GM12878 (cell line): ENCODE results near the gene CAMTA1.

Source experiments
- BRCA1 ChIP-seq: IDR thresholded peaks from 2 replicates; pipeline ENCODE4 v1.6.1; 2011; ENCODE audit warnings: low read depth, low read length, improper control_type of control experiment
- CHD2 ChIP-seq: IDR thresholded peaks from 2 replicates; pipeline ENCODE4 v1.6.1; 2011; ENCODE audit warnings: low read depth, low read length, improper control_type of control experiment, borderline replicate concordance
- CTCF ChIP-seq, 3 experiments: IDR thresholded peaks in 2 of 3; conservative IDR thresholded peaks in 1 of 3; 2 replicates each; pipeline ENCODE4 v1.5.1; 2011; ENCODE audit warnings: low read depth in 3 of 3, low read length in 3 of 3, mild to moderate bottlenecking in 3 of 3, control low read depth in 2 of 3, moderate library complexity in 2 of 3, inconsistent platforms in 1 of 3, mixed read lengths in 1 of 3; ENCODE audit not compliant: control insufficient read depth in 2 of 3, insufficient read depth in 1 of 3; ENCODE audit errors: extremely low read depth in 1 of 3
- FOXM1 ChIP-seq: IDR thresholded peaks from 2 replicates; pipeline ENCODE4 v1.6.1; 2012; ENCODE audit warnings: low read depth, mild to moderate bottlenecking, inconsistent platforms, low read length, moderate library complexity
- POLR2AphosphoS5 ChIP-seq: IDR thresholded peaks from 2 replicates; pipeline ENCODE4 v1.6.1; 2011; ENCODE audit warnings: mild to moderate bottlenecking, low read length, inconsistent platforms
- SPI1 ChIP-seq: IDR thresholded peaks from 2 replicates; pipeline ENCODE4 v1.6.1; 2011; ENCODE audit warnings: low read depth, mild to moderate bottlenecking, low read length, moderate library complexity, borderline replicate concordance; ENCODE audit not compliant: insufficient read depth
- SREBF1 ChIP-seq: IDR thresholded peaks from 2 replicates; pipeline ENCODE4 v1.6.1; 2012; ENCODE audit warnings: mild to moderate bottlenecking, low read length
- SUZ12 ChIP-seq: fragments of 200-600 bp; sonication (generic); IDR thresholded peaks from one replicate; pipeline ENCODE4 v1.6.1; 2018; ENCODE audit warnings: antibody characterized with exemption, mild to moderate bottlenecking; ENCODE audit not compliant: unreplicated experiment
- TAF1 ChIP-seq: IDR thresholded peaks from 2 replicates; pipeline ENCODE4 v1.6.1; 2011; ENCODE audit warnings: mild to moderate bottlenecking, low read depth, low read length, borderline replicate concordance
- TCF12 ChIP-seq: IDR thresholded peaks from 2 replicates; pipeline ENCODE4 v1.6.1; 2011; ENCODE audit warnings: low read depth, mild to moderate bottlenecking, low read length
- USF2 ChIP-seq: IDR thresholded peaks from 2 replicates; pipeline ENCODE4 v1.6.1; 2011; ENCODE audit warnings: low read depth, low read length, improper control_type of control experiment, borderline replicate concordance
- TF ChIP-seq, protein P1 (sequence below): fragments of 450-650 bp; IDR thresholded peaks from 2 replicates; pipeline ENCODE4 v1.6.1; 2016; ENCODE audit warnings: mild to moderate bottlenecking

DNA sequence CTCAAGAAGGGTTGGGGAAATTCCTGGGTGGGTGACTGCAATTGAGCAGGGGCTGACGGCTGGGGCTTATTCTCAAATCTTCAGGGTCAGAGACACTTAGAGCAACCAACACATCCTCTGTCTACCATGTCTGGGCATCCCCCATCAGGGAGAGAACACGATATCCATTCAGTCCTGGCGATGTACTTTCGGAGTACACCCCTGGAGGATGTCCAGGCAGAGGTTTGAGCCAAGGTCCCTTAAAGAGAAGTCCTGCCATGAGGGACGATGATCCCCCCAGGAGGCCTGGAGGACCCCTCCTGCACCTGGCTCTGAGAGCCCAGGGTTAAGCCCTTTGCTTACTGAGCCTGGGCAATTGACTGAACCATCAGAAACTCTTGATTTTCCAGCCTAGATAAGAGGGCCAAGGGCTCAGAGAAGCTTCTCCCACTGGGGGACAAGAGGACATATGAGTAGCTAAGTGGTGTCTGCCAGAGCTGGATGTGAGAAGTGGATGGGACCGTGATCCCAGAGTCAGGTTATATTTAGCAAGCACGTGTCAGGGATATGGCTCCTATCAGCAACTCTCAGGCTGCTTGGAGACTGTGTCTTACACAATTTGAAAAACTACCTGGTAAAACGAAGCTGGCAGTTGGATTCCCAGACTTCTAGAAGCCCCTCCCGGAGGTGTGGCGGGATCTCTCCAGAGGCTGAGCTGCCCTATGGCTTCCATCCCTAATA lies 732.5 kb downstream of the CAMTA1 start:
- TF ChIP-seq BRCA1: no peak
- TF ChIP-seq, protein P1, sequence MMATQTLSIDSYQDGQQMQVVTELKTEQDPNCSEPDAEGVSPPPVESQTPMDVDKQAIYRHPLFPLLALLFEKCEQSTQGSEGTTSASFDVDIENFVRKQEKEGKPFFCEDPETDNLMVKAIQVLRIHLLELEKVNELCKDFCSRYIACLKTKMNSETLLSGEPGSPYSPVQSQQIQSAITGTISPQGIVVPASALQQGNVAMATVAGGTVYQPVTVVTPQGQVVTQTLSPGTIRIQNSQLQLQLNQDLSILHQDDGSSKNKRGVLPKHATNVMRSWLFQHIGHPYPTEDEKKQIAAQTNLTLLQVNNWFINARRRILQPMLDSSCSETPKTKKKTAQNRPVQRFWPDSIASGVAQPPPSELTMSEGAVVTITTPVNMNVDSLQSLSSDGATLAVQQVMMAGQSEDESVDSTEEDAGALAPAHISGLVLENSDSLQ: no peak
- no peak for TF ChIP-seq TCF12
- no peak for TF ChIP-seq CTCF (IDR thresholded peaks at IDR 0.05 in 2 of 3, conservative IDR thresholded peaks at IDR 0.05 in 1 of 3; ENCODE audit: control insufficient read depth in 2 of 3, extremely low read depth in 1 of 3, insufficient read depth in 1 of 3, low read depth in 3 of 3, low read length in 3 of 3)
- no peak for TF ChIP-seq POLR2AphosphoS5
- no peak for TF ChIP-seq CHD2
- TF ChIP-seq USF2: no peak
- no peak for TF ChIP-seq TAF1
- no peak for TF ChIP-seq SPI1
- TF ChIP-seq FOXM1: no peak
- no peak for TF ChIP-seq SUZ12
- TF ChIP-seq SREBF1: no peak
